Loucy (cell line): Measurements from ENCODE around the gene SMAP2.
A peak's percentile ranks its signal among the peaks of the same experiment; 100 is the strongest.

ENCODE experiments used
- H2AFZ ChIP-seq: fragments of 200-600 bp; sonication (generic); 2 replicates; pipeline ENCODE4 v1.6.0; 2016; ENCODE audit warnings: antibody characterized with exemption, mild to moderate bottlenecking, low read length, moderate library complexity
- H3F3A ChIP-seq: fragments of 200-600 bp; 2 replicates; pipeline ENCODE4 v1.6.0; 2016; ENCODE audit warnings: antibody characterized with exemption, low read depth, mild to moderate bottlenecking
- H3K27me3 ChIP-seq: fragments of 200-600 bp; sonication (generic); 2 replicates; pipeline ENCODE4 v1.6.1; 2014; ENCODE audit warnings: low read length, mild to moderate bottlenecking; ENCODE audit not compliant: insufficient read depth, poor library complexity, severe bottlenecking
- H3K36me3 ChIP-seq: fragments of 200-600 bp; sonication (generic); 2 replicates; pipeline ENCODE4 v1.6.1; 2016; ENCODE audit warnings: low read length; ENCODE audit not compliant: insufficient read depth
- H3K4me1 ChIP-seq: fragments of 200-600 bp; sonication (generic); 2 replicates; pipeline ENCODE4 v1.5.1; 2014; ENCODE audit warnings: low read length, mild to moderate bottlenecking; ENCODE audit not compliant: insufficient read depth, poor library complexity, severe bottlenecking
- H3K4me2 ChIP-seq: fragments of 200-600 bp; sonication (generic); 2 replicates; pipeline ENCODE4 v1.6.0; 2014; ENCODE audit warnings: antibody characterized with exemption, low read length, low read depth, mild to moderate bottlenecking; ENCODE audit not compliant: poor library complexity, severe bottlenecking
- H3K4me3 ChIP-seq: fragments of 200-600 bp; sonication (generic); 2 replicates; pipeline ENCODE4 v1.5.1; 2014; ENCODE audit warnings: low read length, mild to moderate bottlenecking, mixed read lengths; ENCODE audit not compliant: poor library complexity, severe bottlenecking
- H3K79me2 ChIP-seq: fragments of 200-600 bp; sonication (generic); 2 replicates; pipeline ENCODE4 v1.6.1; 2014; ENCODE audit warnings: low read length; ENCODE audit not compliant: insufficient read depth
- H3K9ac ChIP-seq: fragments of 200-600 bp; sonication (generic); 2 replicates; pipeline ENCODE4 v1.6.0; 2014; ENCODE audit warnings: mild to moderate bottlenecking, low read depth, low read length, moderate library complexity; ENCODE audit not compliant: poor library complexity, severe bottlenecking
- H3K9me2 ChIP-seq: fragments of 200-600 bp; sonication (generic); replicated peaks from 2 replicates; pipeline ENCODE4 v1.6.1; 2016; ENCODE audit warnings: low read depth, low read length, mixed read lengths
- H3K9me3 ChIP-seq: fragments of 200-600 bp; sonication (generic); 2 replicates; pipeline ENCODE4 v1.6.1; 2014; ENCODE audit warnings: mild to moderate bottlenecking, antibody characterized with exemption, low read length, low read depth; ENCODE audit not compliant: insufficient read depth
- H4K20me1 ChIP-seq: fragments of 200-600 bp; sonication (generic); 2 replicates; pipeline ENCODE4 v1.6.0; 2014; ENCODE audit warnings: antibody characterized with exemption, low read length, mild to moderate bottlenecking; ENCODE audit not compliant: insufficient read depth, poor library complexity, severe bottlenecking
- CTCF ChIP-seq: fragments of 200-600 bp; sonication (generic); conservative IDR thresholded peaks from 2 replicates; pipeline ENCODE4 v1.5.1; 2014; ENCODE audit warnings: mild to moderate bottlenecking, antibody characterized with exemption, low read length
- EZH2phosphoT487 ChIP-seq: fragments of 200-600 bp; IDR thresholded peaks from 2 replicates; pipeline ENCODE4 v1.6.1; 2018; ENCODE audit warnings: antibody characterized with exemption, mild to moderate bottlenecking, moderate library complexity, borderline replicate concordance

Gene SMAP2

GRCh38 chr1:40379785-40380452 lies 6.4 kb downstream of the SMAP2 start:
- peaks cover 98% of the 10 kb centered on the region for H3K79me2 ChIP-seq
- no peak overlapping the region for H2AFZ ChIP-seq
- H3K9me3 ChIP-seq, result no peaks in the 10 kb centered on the region
- peak overlapping the region; percentile 18 for H3K4me3 ChIP-seq
- peaks cover 70% of the 10 kb centered on the region for H3K4me1 ChIP-seq
- H3K9ac ChIP-seq, result no peak overlapping the region
- no peaks in the 10 kb centered on the region for H3K9me2 ChIP-seq
- no peaks in the 10 kb centered on the region for H3K27me3 ChIP-seq
- H3K36me3 ChIP-seq, result no peaks in the 10 kb centered on the region
- peaks cover 6% of the 10 kb centered on the region for H4K20me1 ChIP-seq
- H3F3A ChIP-seq, result no peaks in the 10 kb centered on the region
- H3K4me2 ChIP-seq, result peak overlapping the region; percentile 32
- TF ChIP-seq EZH2phosphoT487 (no peak), CTCF (no peak)

- Histone ChIP-seq H3K4me1 (peaks cover 69% of the 10 kb centered on the region), H3K79me2 (peaks cover 90% of the 10 kb centered on the region)
Observed at GRCh38 chr1:40380817-40381216, 7.3 kb downstream of the SMAP2 start.

GRCh38 chr1:40381268-40382107 lies 8.0 kb downstream of the SMAP2 start:
- no peaks in the 10 kb centered on the region for H3K36me3 ChIP-seq
- H3K27me3 ChIP-seq, result no peaks in the 10 kb centered on the region
- H3K4me1 ChIP-seq, result peaks cover 71% of the 10 kb centered on the region
- no peak overlapping the region for H2AFZ ChIP-seq
- H3F3A ChIP-seq, result peaks cover 7% of the 10 kb centered on the region; the same call in 1 of the 2 replicates
- H3K79me2 ChIP-seq, result peaks cover 87% of the 10 kb centered on the region
- H4K20me1 ChIP-seq, result no peaks in the 10 kb centered on the region
- H3K4me2 ChIP-seq, result peak overlapping the region; percentile 66
- H3K9ac ChIP-seq, result peak overlapping the region; percentile 20
- no peaks in the 10 kb centered on the region for H3K9me2 ChIP-seq
- H3K4me3 ChIP-seq, result peak overlapping the region; percentile 57
- TF ChIP-seq EZH2phosphoT487 (no peak), CTCF (no peak)
- H3K9me3 ChIP-seq, result no peaks in the 10 kb centered on the region

More at GRCh38 chr1:40380817-40381216, 7.3 kb downstream of the SMAP2 start:
- Histone ChIP-seq H3K4me3 (peak overlapping the region; percentile 57), H3K9ac (peak overlapping the region; percentile 20), H3F3A (peaks cover under 1% of the 10 kb centered on the region; the same call in 1 of the 2 replicates), H3K9me3 (no peaks in the 10 kb centered on the region), H3K27me3 (no peaks in the 10 kb centered on the region), H3K9me2 (no peaks in the 10 kb centered on the region), H3K36me3 (no peaks in the 10 kb centered on the region), H4K20me1 (no peaks in the 10 kb centered on the region), H3K4me2 (peak overlapping the region; percentile 66), H2AFZ (no peak overlapping the region)
- TF ChIP-seq CTCF (no peak), EZH2phosphoT487 (no peak)
